ENCODE data around the gene SURF1.

Gene SURF1

GRCh38 chr9:133384736-133385321 is 28.5 kb upstream of the SURF1 start:
- DNase-seq (ENCODE audit: low read depth): no peak
- TF ChIP-seq CTCF (conservative IDR thresholded peaks at IDR 0.05; ENCODE audit: control insufficient read depth, insufficient read depth, low read depth, low read length): no peak

GRCh38 chr9:133383438-133383837 is 27.2 kb upstream of the SURF1 start:
- no peak for DNase-seq (ENCODE audit: low read depth)
- H3K4me3 ChIP-seq (ENCODE audit: control insufficient read depth, low read depth, low read length): no peak overlapping the region
- no peak for TF ChIP-seq CTCF (conservative IDR thresholded peaks at IDR 0.05; ENCODE audit: control insufficient read depth, insufficient read depth, low read depth, low read length)

More at GRCh38 chr9:133384736-133385321, 28.5 kb upstream of the SURF1 start:
- H3K4me3 ChIP-seq (ENCODE audit: control insufficient read depth, low read depth, low read length): no peak overlapping the region

GRCh38 chr9:133382507-133383141 is 26.3 kb upstream of the SURF1 start:
- no peak for DNase-seq (ENCODE audit: low read depth)
- H3K4me3 ChIP-seq (ENCODE audit: control insufficient read depth, low read depth, low read length): no peak overlapping the region
- no peak for TF ChIP-seq CTCF (conservative IDR thresholded peaks at IDR 0.05; ENCODE audit: control insufficient read depth, insufficient read depth, low read depth, low read length)

- no peak for TF ChIP-seq CTCF (conservative IDR thresholded peaks at IDR 0.05; ENCODE audit: control insufficient read depth, insufficient read depth, low read depth, low read length)
- H3K4me3 ChIP-seq (ENCODE audit: control insufficient read depth, low read depth, low read length): no peak overlapping the region
- no peak for DNase-seq (ENCODE audit: low read depth)
These were observed 24.4 kb upstream of the SURF1 start for GRCh38 chr9:133380734-133381133.

GRCh38 chr9:133379153-133380086 is 23.1 kb upstream of the SURF1 start:
- no peak overlapping the region for H3K4me3 ChIP-seq (ENCODE audit: control insufficient read depth, low read depth, low read length)
- DNase-seq (ENCODE audit: low read depth): no peak
- TF ChIP-seq CTCF (conservative IDR thresholded peaks at IDR 0.05; ENCODE audit: control insufficient read depth, insufficient read depth, low read depth, low read length): no peak

GRCh38 chr9:133378408-133378962 is 22.2 kb upstream of the SURF1 start:
- no peak overlapping the region for H3K4me3 ChIP-seq (ENCODE audit: control insufficient read depth, low read depth, low read length)
- DNase-seq (ENCODE audit: low read depth): no peak
- TF ChIP-seq CTCF (conservative IDR thresholded peaks at IDR 0.05; ENCODE audit: control insufficient read depth, insufficient read depth, low read depth, low read length): no peak
